ENCODE data around the gene CIP2A. TPM values are rescaled to one million over a fixed set of nuclear protein-coding genes. Genes with fewer than 3 reads are reported as not detected.

Gene CIP2A
- total RNA-seq: 24.7 and 29.9 TPM in 2 replicates

GRCh38 chr3:108589081-108589997, at the start of gene CIP2A, which contains the start of gene DZIP3:
TSS of gene CIP2A (minus strand) at chr3:108589438. CDS start at chr3:108589375, 63 bp downstream.
TSS of gene DZIP3 (plus strand) at chr3:108589722. CDS start at chr3:108605407, 15,685 bp downstream.

GRCh38 chr3:108510496-108510895, 78.7 kb downstream of the CIP2A start, which contains the start of gene MYH15:
TSS of gene MYH15 (minus strand) at chr3:108510596. CDS start at chr3:108510530, 66 bp downstream.

Other genes starting within 250 kb of the CIP2A start
- gene MYH15, start 78.8 kb downstream of the CIP2A start, total RNA-seq: 0.30 and 0.32 TPM in 2 replicates
- gene DZIP3, start 284 bp upstream of the CIP2A start, total RNA-seq: 4.5 and 7.0 TPM in 2 replicates
- not detected in 2 replicates for gene RETNLB, start 168.0 kb upstream of the CIP2A start, total RNA-seq
- not detected in 2 replicates for gene TRAT1, start 233.3 kb upstream of the CIP2A start, total RNA-seq